ENCODE measurements around the gene NEFH.
"Not testable (repeated sequence)": the region's sequence is repeated elsewhere in the genome, so short reads cannot be mapped to it uniquely, and the experiment has no call there.

Gene NEFH

GRCh38 chr22:29476116-29476515 lies 3.9 kb upstream of the NEFH start:
- no peak for TF ChIP-seq ZNF274 (IDR thresholded peaks at IDR 0.05; ENCODE audit: low read depth, low read length)
- H3K4me3 ChIP-seq (ENCODE audit: low read length): no peak overlapping the region

- H3K4me3 ChIP-seq (ENCODE audit: low read length): no peak overlapping the region
- no peak for TF ChIP-seq ZNF274 (IDR thresholded peaks at IDR 0.05; ENCODE audit: low read depth, low read length)
Measured at GRCh38 chr22:29477723-29478318, 2.2 kb upstream of the NEFH start.

- TF ChIP-seq ZNF274 (IDR thresholded peaks at IDR 0.05; ENCODE audit: low read depth, low read length): no peak
- H3K4me3 ChIP-seq (ENCODE audit: low read length): no peak overlapping the region
Measured at GRCh38 chr22:29478326-29479276, 1.4 kb upstream of the NEFH start.

- no peak for TF ChIP-seq ZNF274 (IDR thresholded peaks at IDR 0.05; ENCODE audit: low read depth, low read length)
- peak overlapping the region; percentile 43; the same call in 1 of the 2 replicates for H3K4me3 ChIP-seq (ENCODE audit: low read length)
Measured at GRCh38 chr22:29480262-29480511, 169 bp downstream of the NEFH start.

- peak overlapping the region; percentile 43; the same call in 1 of the 2 replicates for H3K4me3 ChIP-seq (ENCODE audit: low read length)
- no peak for TF ChIP-seq ZNF274 (IDR thresholded peaks at IDR 0.05; ENCODE audit: low read depth, low read length)
Measured at GRCh38 chr22:29480512-29481264, 670 bp downstream of the NEFH start.

- no peak for TF ChIP-seq ZNF274 (IDR thresholded peaks at IDR 0.05; ENCODE audit: low read depth, low read length)
- peak overlapping the region; percentile 15; the same call in 1 of the 2 replicates for H3K4me3 ChIP-seq (ENCODE audit: low read length)
Measured at GRCh38 chr22:29481265-29482000, 1.4 kb downstream of the NEFH start.

GRCh38 chr22:29482253-29482652 lies 2.2 kb downstream of the NEFH start:
- no peak overlapping the region for H3K4me3 ChIP-seq (ENCODE audit: low read length)
- no peak for TF ChIP-seq ZNF274 (IDR thresholded peaks at IDR 0.05; ENCODE audit: low read depth, low read length)

- H3K4me3 ChIP-seq (ENCODE audit: low read length): no peak overlapping the region
- TF ChIP-seq ZNF274 (IDR thresholded peaks at IDR 0.05; ENCODE audit: low read depth, low read length): no peak
Measured at GRCh38 chr22:29482726-29483125, 2.7 kb downstream of the NEFH start.

- no peak overlapping the region for H3K4me3 ChIP-seq (ENCODE audit: low read length)
- no peak for TF ChIP-seq ZNF274 (IDR thresholded peaks at IDR 0.05; ENCODE audit: low read depth, low read length)
Measured at GRCh38 chr22:29483254-29483653, 3.2 kb downstream of the NEFH start.

GRCh38 chr22:29484642-29485041 lies 4.6 kb downstream of the NEFH start:
- TF ChIP-seq ZNF274 (IDR thresholded peaks at IDR 0.05; ENCODE audit: low read depth, low read length): no peak
- no peak overlapping the region for H3K4me3 ChIP-seq (ENCODE audit: low read length)

GRCh38 chr22:29485448-29485847 lies 5.4 kb downstream of the NEFH start:
- no peak overlapping the region for H3K4me3 ChIP-seq (ENCODE audit: low read length)
- TF ChIP-seq ZNF274 (IDR thresholded peaks at IDR 0.05; ENCODE audit: low read depth, low read length): no peak

GRCh38 chr22:29487426-29487986 lies 7.5 kb downstream of the NEFH start:
- no peak overlapping the region for H3K4me3 ChIP-seq (ENCODE audit: low read length)
- TF ChIP-seq ZNF274 (IDR thresholded peaks at IDR 0.05; ENCODE audit: low read depth, low read length): no peak

GRCh38 chr22:29489127-29489780 lies 9.2 kb downstream of the NEFH start:
- H3K4me3 ChIP-seq (ENCODE audit: low read length): not testable (repeated sequence)
